ENCODE results near the gene KCNQ1.

DNA sequence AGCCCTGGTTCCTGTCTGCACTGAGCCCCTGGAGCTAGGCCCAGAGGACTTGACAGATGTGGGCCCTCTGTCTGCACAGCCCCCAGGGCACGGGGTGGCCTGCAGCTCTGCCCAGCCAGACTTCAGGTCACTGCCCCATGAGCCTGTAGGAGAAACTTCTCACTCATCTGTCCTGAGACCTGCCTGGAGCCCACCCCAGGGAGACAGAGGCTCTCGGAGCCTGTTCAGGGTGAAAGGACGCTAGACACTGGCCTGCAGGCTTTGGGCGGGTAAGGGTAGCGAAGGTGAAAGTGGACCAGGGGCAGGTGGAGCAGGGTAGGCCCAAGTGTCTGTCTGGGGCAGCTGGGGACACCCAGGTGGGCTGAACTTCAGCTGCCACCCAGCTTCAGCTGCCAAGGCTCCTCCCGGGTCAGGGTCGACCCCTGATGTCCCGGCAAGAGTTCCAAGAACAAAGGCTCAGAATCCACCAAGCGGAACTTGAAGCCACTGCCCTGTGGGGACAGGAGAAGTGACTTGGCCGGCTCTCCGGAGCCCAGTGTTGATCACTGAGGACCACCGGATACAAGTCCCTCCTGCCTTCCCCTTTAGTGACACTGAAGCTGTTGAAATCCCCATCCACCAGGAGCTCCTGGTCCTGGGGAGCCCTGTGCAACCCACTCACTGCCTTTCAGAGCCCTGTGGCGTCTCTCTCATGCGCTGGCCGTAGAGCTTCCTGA lies 90.3 kb downstream of the KCNQ1 start:
- TF ChIP-seq, protein P1, sequence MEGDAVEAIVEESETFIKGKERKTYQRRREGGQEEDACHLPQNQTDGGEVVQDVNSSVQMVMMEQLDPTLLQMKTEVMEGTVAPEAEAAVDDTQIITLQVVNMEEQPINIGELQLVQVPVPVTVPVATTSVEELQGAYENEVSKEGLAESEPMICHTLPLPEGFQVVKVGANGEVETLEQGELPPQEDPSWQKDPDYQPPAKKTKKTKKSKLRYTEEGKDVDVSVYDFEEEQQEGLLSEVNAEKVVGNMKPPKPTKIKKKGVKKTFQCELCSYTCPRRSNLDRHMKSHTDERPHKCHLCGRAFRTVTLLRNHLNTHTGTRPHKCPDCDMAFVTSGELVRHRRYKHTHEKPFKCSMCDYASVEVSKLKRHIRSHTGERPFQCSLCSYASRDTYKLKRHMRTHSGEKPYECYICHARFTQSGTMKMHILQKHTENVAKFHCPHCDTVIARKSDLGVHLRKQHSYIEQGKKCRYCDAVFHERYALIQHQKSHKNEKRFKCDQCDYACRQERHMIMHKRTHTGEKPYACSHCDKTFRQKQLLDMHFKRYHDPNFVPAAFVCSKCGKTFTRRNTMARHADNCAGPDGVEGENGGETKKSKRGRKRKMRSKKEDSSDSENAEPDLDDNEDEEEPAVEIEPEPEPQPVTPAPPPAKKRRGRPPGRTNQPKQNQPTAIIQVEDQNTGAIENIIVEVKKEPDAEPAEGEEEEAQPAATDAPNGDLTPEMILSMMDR (IDR thresholded peaks at IDR 0.05) = no peak
- no peak for TF ChIP-seq POLR2A (IDR thresholded peaks at IDR 0.05)
